ENCODE data around the gene DOK6.

- TF ChIP-seq CTCF (conservative IDR thresholded peaks at IDR 0.05) (no peak), ZFX (IDR thresholded peaks at IDR 0.05) (no peak)
Observed at GRCh38 chr18:69763821-69764220, 363.1 kb downstream of the DOK6 start.
